22Rv1 (cell line): ENCODE results near the gene GAB2.
"Not testable (repeated sequence)": the region's sequence is repeated elsewhere in the genome, so short reads cannot be mapped to it uniquely, and the experiment has no call there.

Experiments used
- H3K27ac ChIP-seq: fragments of 450-650 bp; 2 replicates; pipeline ENCODE4 v1.5.1; 2017
- CTCF ChIP-seq: fragments of 450-650 bp; IDR thresholded peaks from 2 replicates; pipeline ENCODE4 v1.5.1; 2017; ENCODE audit warnings: mild to moderate bottlenecking
- ZFX ChIP-seq: fragments of 450-650 bp; IDR thresholded peaks from 2 replicates; pipeline ENCODE4 v1.6.1; 2017; ENCODE audit warnings: antibody characterized with exemption, borderline replicate concordance

GAB2 gene

GRCh38 chr11:78299000-78299710, 118.5 kb downstream of the GAB2 start:
- H3K27ac ChIP-seq: no peak overlapping the region
- TF ChIP-seq ZFX (no peak), CTCF (no peak)

DNA sequence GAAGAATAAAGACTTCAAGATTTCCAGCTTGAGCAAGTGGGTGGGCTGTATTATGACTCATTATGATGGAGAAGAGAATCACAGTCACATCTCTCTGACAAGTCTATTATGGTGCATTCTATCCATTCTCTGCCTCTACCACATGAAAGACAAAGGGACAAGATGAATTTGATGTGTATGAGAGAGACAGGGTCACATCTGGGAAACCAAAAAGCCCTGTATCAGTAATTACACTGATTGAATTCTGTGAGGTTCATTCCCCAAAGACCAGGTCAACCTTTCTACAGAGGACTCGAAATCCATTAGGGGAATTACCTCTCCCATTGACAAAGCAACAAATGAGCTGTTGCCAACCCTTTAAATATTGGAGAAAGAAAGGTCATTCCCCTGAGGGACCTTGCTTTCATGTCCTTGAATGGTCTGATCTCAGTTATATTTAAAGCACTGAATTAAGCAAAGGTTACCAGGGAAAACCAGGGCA, 119.3 kb downstream of the GAB2 start:
- TF ChIP-seq ZFX (no peak), CTCF (no peak)
- H3K27ac ChIP-seq: no peak overlapping the region

DNA sequence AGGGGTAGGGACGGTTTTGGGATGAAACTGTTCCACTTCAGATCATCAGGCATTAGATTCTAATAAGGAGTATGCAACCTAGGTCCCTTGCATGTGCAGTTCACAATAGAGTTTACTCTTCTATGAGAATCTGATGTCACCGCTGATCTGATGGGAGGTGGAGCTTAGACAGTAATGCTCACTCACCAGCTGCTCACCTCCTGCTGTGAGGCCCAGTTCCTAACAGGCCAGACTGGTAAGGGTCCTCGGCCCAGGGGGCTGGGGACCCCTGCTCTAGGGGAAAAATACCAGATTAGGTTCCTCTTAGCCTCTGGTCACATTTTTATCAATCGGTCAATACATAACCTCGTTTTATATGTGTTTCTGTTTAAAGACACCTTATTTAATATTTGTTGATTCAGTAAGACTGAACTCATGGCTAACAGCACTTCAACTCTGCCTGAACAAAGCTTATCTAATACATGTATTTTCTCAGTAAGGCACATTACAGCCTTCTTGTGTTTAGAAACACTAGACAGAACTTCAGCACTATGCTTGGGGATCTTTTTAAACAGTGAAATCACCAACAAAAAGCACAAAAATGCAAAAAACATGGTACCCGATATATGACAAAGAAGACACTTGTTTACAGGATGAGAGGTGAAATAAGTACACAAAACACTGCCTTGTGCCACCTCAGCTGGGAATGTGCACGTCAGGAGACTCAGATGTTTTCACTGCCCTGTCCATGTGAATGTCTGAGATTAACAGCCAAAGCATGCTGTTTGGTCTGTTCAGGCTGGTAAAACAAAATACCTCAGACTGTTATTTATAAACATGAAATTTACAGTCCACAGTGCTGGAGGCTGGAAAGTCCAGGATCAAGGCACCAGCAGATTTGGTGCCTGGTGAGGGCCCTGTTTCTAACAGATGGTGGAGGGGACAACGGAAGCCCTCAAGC, 121.4 kb downstream of the GAB2 start:
- no peak for TF ChIP-seq ZFX
- no peak overlapping the region for H3K27ac ChIP-seq

DNA sequence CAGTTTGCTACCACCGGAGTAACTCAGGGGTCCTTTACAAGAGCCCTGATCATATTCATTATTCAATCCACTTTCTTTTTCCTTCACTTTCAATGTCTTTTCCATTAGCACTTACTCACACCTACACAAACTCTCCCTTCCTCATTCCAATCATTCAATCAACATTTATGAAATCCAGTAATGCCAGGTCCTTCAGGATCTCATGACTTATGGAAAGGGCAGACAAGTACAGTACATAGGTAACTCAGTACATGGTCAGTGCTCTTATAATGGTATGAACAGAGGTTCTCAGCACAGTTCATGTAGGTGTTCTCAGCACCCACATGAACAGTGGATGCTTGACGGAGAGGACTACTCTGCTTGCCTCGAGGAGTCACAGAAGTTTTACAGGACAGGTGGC, 122.3 kb downstream of the GAB2 start:
- no peak overlapping the region for H3K27ac ChIP-seq
- TF ChIP-seq CTCF (no peak), ZFX (no peak)

DNA sequence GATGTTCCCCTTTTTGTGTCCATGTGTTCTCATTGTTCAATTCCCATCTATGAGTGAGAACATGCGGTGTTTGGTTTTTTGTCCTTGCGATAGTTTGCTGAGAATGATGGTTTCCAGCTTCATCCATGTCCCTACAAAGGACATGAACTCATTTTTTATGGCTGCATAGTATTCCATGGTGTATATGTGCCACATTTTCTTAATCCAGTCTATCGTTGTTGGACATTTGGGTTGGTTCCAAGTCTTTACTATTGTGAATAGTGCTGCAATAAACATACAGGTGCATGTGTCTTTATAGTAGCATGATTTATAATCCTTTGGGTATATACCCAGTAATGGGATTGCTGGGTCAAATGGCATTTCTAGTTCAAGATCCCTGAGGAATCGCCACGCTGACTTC, 123.5 kb downstream of the GAB2 start:
- H3K27ac ChIP-seq: not testable (repeated sequence)

DNA sequence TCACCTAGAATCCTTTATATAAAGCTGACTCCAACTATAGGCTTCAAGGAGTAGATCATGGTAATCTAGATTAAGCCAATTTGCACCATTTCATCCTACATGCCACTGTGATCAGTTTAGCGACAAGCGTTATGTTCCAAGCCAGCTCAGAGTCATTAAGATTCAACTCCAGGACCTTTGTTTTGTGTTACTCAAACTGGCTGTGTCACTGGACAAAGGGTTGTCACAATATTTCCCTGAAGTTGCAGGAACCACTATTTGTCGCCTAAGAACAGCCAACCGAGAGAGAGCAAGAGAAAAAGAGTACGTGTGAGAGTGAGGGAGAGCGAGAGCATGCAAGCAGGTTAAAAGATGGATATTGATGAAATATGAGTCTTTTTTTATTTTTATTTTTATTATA, 124.1 kb downstream of the GAB2 start:
- H3K27ac ChIP-seq: no peak overlapping the region
- no peak for TF ChIP-seq CTCF
- no peak for TF ChIP-seq ZFX

DNA sequence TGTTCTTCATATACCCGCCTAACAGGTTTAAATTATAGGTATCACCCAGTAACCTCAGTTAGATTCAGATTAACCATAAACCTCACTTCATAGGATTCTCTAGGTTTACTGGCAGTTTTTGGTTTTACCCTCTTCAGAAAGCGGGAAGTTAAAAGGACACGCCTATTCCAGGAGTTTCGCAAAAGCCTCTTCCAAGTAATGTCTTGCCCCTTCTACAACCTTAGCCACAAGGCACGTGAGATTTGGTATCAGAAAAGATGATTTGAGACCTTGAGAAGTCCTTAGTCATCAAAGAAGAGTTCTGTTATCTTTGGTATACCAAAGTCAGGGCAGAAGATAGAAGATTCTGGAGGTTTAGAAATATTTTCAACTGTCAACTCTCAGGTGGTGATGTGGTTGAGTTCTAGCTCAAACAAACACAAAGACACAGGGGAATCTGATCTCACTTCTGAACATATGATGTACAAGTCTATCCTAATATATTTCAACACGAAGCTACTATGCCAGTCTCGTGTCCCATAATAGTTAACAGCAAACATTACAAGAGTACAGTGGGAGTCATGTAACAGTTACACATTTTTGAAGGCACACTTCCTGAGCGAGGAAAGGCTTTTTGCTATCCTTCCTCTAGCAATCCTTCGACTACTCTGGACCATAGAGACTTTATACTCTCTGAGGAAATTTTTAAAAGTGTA, 125.4 kb downstream of the GAB2 start:
- no peak overlapping the region for H3K27ac ChIP-seq

More for the DNA sequence above, 125.4 kb downstream of the GAB2 start:
- TF ChIP-seq ZFX: no peak
- no peak for TF ChIP-seq CTCF
